Globus pallidus (tissue), 1 donor: ENCODE data around the gene ACVRL1.

Source experiments
- DNase-seq: peaks from one replicate; pipeline ENCODE4 v3.0.0-alpha.2; 2015; ENCODE audit warnings: low spot score

ACVRL1 gene

GRCh38 chr12:51907083-51907855 lies at the start of gene ACVRL1:
Gene ACVRL1, plus strand, starts transcription at chr12:51907504. Its CDS starts 4,971 bp downstream, at chr12:51912475.
- no peak for DNase-seq

- no peak for DNase-seq
Observed at GRCh38 chr12:51860986-51861385, 46.3 kb upstream of the ACVRL1 start.

- no peak for DNase-seq
Observed at GRCh38 chr12:51862947-51863346, 44.4 kb upstream of the ACVRL1 start.

GRCh38 chr12:51863363-51863932 lies 43.9 kb upstream of the ACVRL1 start:
- DNase-seq = no peak

- DNase-seq = no peak
Observed at GRCh38 chr12:51863933-51864832, 43.1 kb upstream of the ACVRL1 start.

GRCh38 chr12:51864833-51865670 lies 42.3 kb upstream of the ACVRL1 start:
- no peak for DNase-seq

- DNase-seq = no peak
Observed at GRCh38 chr12:51865757-51866270, 41.5 kb upstream of the ACVRL1 start.

- no peak for DNase-seq
Observed at GRCh38 chr12:51866324-51866723, 41.0 kb upstream of the ACVRL1 start.

GRCh38 chr12:51866762-51867161 lies 40.5 kb upstream of the ACVRL1 start:
- DNase-seq = no peak

GRCh38 chr12:51867371-51867770 lies 39.9 kb upstream of the ACVRL1 start:
- DNase-seq = no peak

GRCh38 chr12:51867796-51868428 lies 39.4 kb upstream of the ACVRL1 start:
- DNase-seq = no peak

GRCh38 chr12:51868821-51869495 lies 38.3 kb upstream of the ACVRL1 start:
- no peak for DNase-seq

- no peak for DNase-seq
Observed at GRCh38 chr12:51869496-51869865, 37.8 kb upstream of the ACVRL1 start.

- no peak for DNase-seq
Observed at GRCh38 chr12:51869931-51870330, 37.4 kb upstream of the ACVRL1 start.

- DNase-seq = no peak
Observed at GRCh38 chr12:51870504-51870903, 36.8 kb upstream of the ACVRL1 start.

GRCh38 chr12:51871126-51871525 lies 36.2 kb upstream of the ACVRL1 start:
- DNase-seq = peak; percentile 15

GRCh38 chr12:51871918-51872688 lies 35.2 kb upstream of the ACVRL1 start:
- DNase-seq = no peak

- no peak for DNase-seq
Observed at GRCh38 chr12:51872689-51872981, 34.7 kb upstream of the ACVRL1 start.

GRCh38 chr12:51873251-51873994 lies 33.9 kb upstream of the ACVRL1 start:
- DNase-seq = no peak
